ENCODE measurements around the gene HPCA.

The HPCA gene

GRCh38 chr1:32873484-32873883 lies 12.8 kb upstream of the HPCA start:
- Histone ChIP-seq H3K36me3 (ENCODE audit: control insufficient read depth in 1 of 2, insufficient read depth in 2 of 2, low read length in 2 of 2) (no peaks in the 10 kb centered on the region), H3K9me3 (ENCODE audit: control insufficient read depth in 1 of 2, low read length in 2 of 2) (no peaks in the 10 kb centered on the region), H3K27ac (ENCODE audit: low read length) (no peak overlapping the region), H3K4me1 (ENCODE audit: control insufficient read depth in 1 of 2, insufficient read depth in 2 of 2, low read length in 2 of 2) (peaks cover 0 to 25% of the 10 kb centered on the region in 2 donors), H3K27me3 (ENCODE audit: low read depth, low read length) (peaks cover 10% of the 10 kb centered on the region), H3K4me3 (ENCODE audit: low read depth in 1 of 2, low read length in 2 of 2) (no peak overlapping the region)

DNA sequence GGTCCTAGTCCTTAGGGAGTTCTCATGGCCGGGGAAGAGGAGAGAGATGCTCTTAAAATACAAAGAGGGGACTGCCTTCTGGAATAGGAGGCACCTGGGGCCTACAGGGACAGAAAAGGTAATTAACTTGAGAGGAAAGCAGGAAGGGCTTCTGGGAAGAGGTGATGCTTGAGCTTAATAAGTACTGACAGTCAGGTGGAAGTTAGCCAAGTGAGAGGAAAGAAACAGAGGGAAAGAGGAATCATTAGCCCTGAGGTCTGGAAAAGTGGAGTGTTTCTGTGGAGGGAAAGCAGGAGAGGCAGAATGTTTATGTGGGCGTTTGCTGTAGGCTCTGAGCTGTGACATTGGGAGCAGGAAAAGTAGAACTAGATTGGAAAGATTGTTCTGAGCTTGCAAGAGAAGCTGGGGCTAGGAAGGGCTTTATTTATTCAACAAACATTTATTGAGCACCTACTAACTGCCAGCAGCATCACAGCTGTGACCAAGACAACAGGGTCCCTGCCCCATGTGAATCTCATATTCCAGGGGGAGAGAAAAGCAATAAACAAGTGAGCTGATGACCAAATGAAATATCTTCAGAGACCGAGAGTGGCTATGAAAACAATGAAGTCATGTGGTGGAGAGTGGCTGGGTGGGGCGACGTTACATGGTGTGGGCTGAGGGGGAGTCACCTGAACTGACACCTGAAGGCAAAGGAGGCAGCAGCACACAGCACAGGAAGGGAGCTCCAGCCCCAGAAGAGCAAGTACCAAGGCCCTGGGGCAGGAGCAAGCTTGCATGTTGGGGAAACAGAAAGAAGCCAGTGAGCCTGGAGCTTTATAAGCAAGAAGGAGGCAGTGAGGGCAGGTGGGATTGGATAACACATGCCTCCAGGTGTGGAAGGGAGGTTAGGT lies 11.2 kb upstream of the HPCA start:
- Histone ChIP-seq H3K27me3 (ENCODE audit: low read depth, low read length) (peaks cover 2% of the 10 kb centered on the region), H3K36me3 (ENCODE audit: control insufficient read depth in 1 of 2, insufficient read depth in 2 of 2, low read length in 2 of 2) (no peaks in the 10 kb centered on the region), H3K27ac (ENCODE audit: low read length) (no peak overlapping the region), H3K4me3 (ENCODE audit: low read depth in 1 of 2, low read length in 2 of 2) (no peak overlapping the region), H3K4me1 (ENCODE audit: control insufficient read depth in 1 of 2, insufficient read depth in 2 of 2, low read length in 2 of 2) (peaks cover 0 to 22% of the 10 kb centered on the region in 2 donors), H3K9me3 (ENCODE audit: control insufficient read depth in 1 of 2, low read length in 2 of 2) (no peaks in the 10 kb centered on the region)

GRCh38 chr1:32876341-32877210 lies 9.7 kb upstream of the HPCA start:
- H3K4me1 ChIP-seq (ENCODE audit: control insufficient read depth in 1 of 2, insufficient read depth in 2 of 2, low read length in 2 of 2): peaks cover 0 to 12% of the 10 kb centered on the region in 2 donors
- no peak overlapping the region for H3K27ac ChIP-seq (ENCODE audit: low read length)
- no peaks in the 10 kb centered on the region for H3K27me3 ChIP-seq (ENCODE audit: low read depth, low read length)
- H3K9me3 ChIP-seq (ENCODE audit: control insufficient read depth in 1 of 2, low read length in 2 of 2): no peaks in the 10 kb centered on the region
- no peak overlapping the region for H3K4me3 ChIP-seq (ENCODE audit: low read depth in 1 of 2, low read length in 2 of 2)
- H3K36me3 ChIP-seq (ENCODE audit: control insufficient read depth in 1 of 2, insufficient read depth in 2 of 2, low read length in 2 of 2): no peaks in the 10 kb centered on the region

- no peak overlapping the region for H3K27ac ChIP-seq (ENCODE audit: low read length)
- no peak overlapping the region for H3K4me3 ChIP-seq (ENCODE audit: low read depth in 1 of 2, low read length in 2 of 2)
- no peaks in the 10 kb centered on the region for H3K36me3 ChIP-seq (ENCODE audit: control insufficient read depth in 1 of 2, insufficient read depth in 2 of 2, low read length in 2 of 2)
- peaks cover 0 to 14% of the 10 kb centered on the region in 2 donors for H3K4me1 ChIP-seq (ENCODE audit: control insufficient read depth in 1 of 2, insufficient read depth in 2 of 2, low read length in 2 of 2)
- H3K27me3 ChIP-seq (ENCODE audit: low read depth, low read length): no peaks in the 10 kb centered on the region
- no peaks in the 10 kb centered on the region for H3K9me3 ChIP-seq (ENCODE audit: control insufficient read depth in 1 of 2, low read length in 2 of 2)
Observed at GRCh38 chr1:32877211-32878110, 8.8 kb upstream of the HPCA start.

DNA sequence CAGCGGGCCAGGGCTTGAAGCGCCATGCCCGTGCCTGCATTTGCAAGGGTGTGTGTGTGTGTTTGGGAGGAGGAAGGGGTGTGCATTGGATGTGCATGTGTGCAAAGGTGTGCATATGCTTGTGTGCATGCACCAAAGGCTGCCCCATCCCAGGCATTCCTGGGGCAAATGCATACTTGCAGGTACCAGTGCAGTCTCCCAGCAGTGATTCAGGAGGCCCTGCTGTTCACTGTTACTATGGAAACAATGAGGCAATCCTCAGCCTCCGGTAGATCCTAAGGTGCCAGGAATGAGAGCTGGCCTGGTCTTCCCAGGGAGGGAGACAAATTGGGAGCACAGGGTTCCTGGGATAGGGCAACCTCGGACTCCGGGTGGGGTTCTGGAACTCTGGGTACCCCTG lies 8.1 kb upstream of the HPCA start:
- H3K27ac ChIP-seq (ENCODE audit: low read length): no peak overlapping the region
- no peak overlapping the region for H3K4me3 ChIP-seq (ENCODE audit: low read depth in 1 of 2, low read length in 2 of 2)
- peaks cover 0 to 11% of the 10 kb centered on the region in 2 donors for H3K4me1 ChIP-seq (ENCODE audit: control insufficient read depth in 1 of 2, insufficient read depth in 2 of 2, low read length in 2 of 2)
- no peaks in the 10 kb centered on the region for H3K9me3 ChIP-seq (ENCODE audit: control insufficient read depth in 1 of 2, low read length in 2 of 2)
- H3K27me3 ChIP-seq (ENCODE audit: low read depth, low read length): no peaks in the 10 kb centered on the region
- H3K36me3 ChIP-seq (ENCODE audit: control insufficient read depth in 1 of 2, insufficient read depth in 2 of 2, low read length in 2 of 2): no peaks in the 10 kb centered on the region

- Histone ChIP-seq H3K4me1 (ENCODE audit: control insufficient read depth in 1 of 2, insufficient read depth in 2 of 2, low read length in 2 of 2) (peaks cover 0 to 11% of the 10 kb centered on the region in 2 donors), H3K27ac (ENCODE audit: low read length) (no peak overlapping the region), H3K4me3 (ENCODE audit: low read depth in 1 of 2, low read length in 2 of 2) (no peak overlapping the region), H3K27me3 (ENCODE audit: low read depth, low read length) (no peaks in the 10 kb centered on the region), H3K36me3 (ENCODE audit: control insufficient read depth in 1 of 2, insufficient read depth in 2 of 2, low read length in 2 of 2) (no peaks in the 10 kb centered on the region), H3K9me3 (ENCODE audit: control insufficient read depth in 1 of 2, low read length in 2 of 2) (no peaks in the 10 kb centered on the region)
Observed at GRCh38 chr1:32878637-32879041, 7.7 kb upstream of the HPCA start.

DNA sequence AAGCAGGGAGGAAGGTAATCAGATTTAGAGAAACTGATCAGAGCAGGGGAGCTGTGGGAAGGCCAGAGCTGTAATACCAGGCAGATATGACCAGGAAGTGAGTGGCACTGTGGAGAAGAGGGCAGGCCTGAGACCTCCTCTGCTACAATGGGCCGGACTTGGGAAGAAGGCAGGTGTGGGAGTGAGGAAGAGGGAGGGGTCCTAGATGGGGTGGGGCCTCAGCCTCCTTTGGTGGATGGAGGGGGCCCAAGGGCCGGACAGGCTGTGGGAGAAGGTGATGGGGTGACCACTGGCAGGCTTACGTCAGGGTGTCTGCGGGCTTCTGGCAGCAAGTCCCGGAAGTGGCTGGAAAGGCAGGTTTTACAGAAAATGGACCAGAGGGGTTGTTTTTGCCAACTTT lies 5.0 kb upstream of the HPCA start:
- Histone ChIP-seq H3K4me1 (ENCODE audit: control insufficient read depth in 1 of 2, insufficient read depth in 2 of 2, low read length in 2 of 2) (peaks cover 0 to 17% of the 10 kb centered on the region in 2 donors), H3K9me3 (ENCODE audit: control insufficient read depth in 1 of 2, low read length in 2 of 2) (no peaks in the 10 kb centered on the region), H3K27ac (ENCODE audit: low read length) (no peak overlapping the region), H3K4me3 (ENCODE audit: low read depth in 1 of 2, low read length in 2 of 2) (no peak overlapping the region), H3K36me3 (ENCODE audit: control insufficient read depth in 1 of 2, insufficient read depth in 2 of 2, low read length in 2 of 2) (no peaks in the 10 kb centered on the region), H3K27me3 (ENCODE audit: low read depth, low read length) (peaks cover 10% of the 10 kb centered on the region)

DNA sequence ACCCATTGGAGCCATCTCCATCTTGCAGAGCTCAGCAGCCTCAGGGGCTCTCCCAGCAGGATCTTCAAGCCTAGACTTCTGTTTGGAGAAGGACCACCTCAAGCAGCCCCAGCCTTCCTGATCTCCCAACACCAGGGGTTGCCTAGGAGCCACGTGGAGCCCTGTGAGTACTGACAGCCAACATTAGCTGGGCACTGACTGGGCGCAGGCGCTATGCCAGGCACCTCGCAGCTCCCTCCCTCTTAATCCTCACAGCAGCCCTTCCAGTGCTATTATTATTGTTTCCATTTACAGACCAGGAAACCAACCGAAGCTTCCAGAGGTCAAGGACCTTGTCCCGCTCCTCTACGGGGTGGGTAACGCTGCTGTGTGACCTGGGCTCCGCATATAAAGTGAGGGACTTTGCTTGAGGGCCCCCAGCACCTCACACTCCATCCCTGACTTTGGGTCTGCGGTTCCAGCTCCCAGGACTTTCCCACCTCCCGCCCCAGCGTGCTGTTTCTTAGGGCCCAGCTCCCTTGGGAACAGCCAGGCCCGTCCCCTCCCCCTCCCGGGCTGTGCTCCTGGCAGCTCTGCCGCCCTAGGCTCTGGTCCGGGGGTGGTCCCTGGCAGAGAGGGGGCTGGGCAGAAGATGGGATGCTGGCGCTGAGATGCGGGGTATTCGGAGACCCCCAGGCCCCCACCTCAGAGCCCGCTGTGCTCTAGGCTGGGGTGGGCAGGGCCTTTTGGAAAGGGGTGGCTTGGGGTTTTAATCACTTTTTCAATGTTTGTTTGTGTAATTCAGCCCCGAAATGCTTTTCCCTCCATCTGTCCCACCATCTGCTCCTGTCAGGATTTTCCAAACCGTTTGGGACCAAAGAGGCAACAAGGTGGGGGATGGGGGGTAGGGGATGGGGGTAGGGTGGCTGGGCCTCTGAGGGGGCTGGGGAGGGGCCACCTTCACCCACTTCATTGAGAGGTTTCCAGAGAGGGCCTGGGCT lies 4.1 kb upstream of the HPCA start:
- Histone ChIP-seq H3K27me3 (ENCODE audit: low read depth, low read length) (peaks cover 15% of the 10 kb centered on the region), H3K27ac (ENCODE audit: low read length) (no peak overlapping the region), H3K4me3 (ENCODE audit: low read depth in 1 of 2, low read length in 2 of 2) (no peak overlapping the region)

GRCh38 chr1:32883338-32884031 lies 2.8 kb upstream of the HPCA start:
- Histone ChIP-seq H3K36me3 (ENCODE audit: control insufficient read depth in 1 of 2, insufficient read depth in 2 of 2, low read length in 2 of 2) (no peaks in the 10 kb centered on the region), H3K27me3 (ENCODE audit: low read depth, low read length) (peaks cover 28% of the 10 kb centered on the region), H3K4me1 (ENCODE audit: control insufficient read depth in 1 of 2, insufficient read depth in 2 of 2, low read length in 2 of 2) (peaks cover 0 to 15% of the 10 kb centered on the region in 2 donors), H3K4me3 (ENCODE audit: low read depth in 1 of 2, low read length in 2 of 2) (no peak overlapping the region), H3K27ac (ENCODE audit: low read length) (no peak overlapping the region), H3K9me3 (ENCODE audit: control insufficient read depth in 1 of 2, low read length in 2 of 2) (no peaks in the 10 kb centered on the region)

More for the DNA sequence above, 4.1 kb upstream of the HPCA start:
- no peaks in the 10 kb centered on the region for H3K9me3 ChIP-seq (ENCODE audit: control insufficient read depth in 1 of 2, low read length in 2 of 2)
- H3K4me1 ChIP-seq (ENCODE audit: control insufficient read depth in 1 of 2, insufficient read depth in 2 of 2, low read length in 2 of 2): peaks cover 0 to 21% of the 10 kb centered on the region in 2 donors
- no peaks in the 10 kb centered on the region for H3K36me3 ChIP-seq (ENCODE audit: control insufficient read depth in 1 of 2, insufficient read depth in 2 of 2, low read length in 2 of 2)

- H3K4me1 ChIP-seq (ENCODE audit: control insufficient read depth in 1 of 2, insufficient read depth in 2 of 2, low read length in 2 of 2): peaks cover 0 to 15% of the 10 kb centered on the region in 2 donors
- H3K27ac ChIP-seq (ENCODE audit: low read length): no peak overlapping the region
- no peak overlapping the region for H3K4me3 ChIP-seq (ENCODE audit: low read depth in 1 of 2, low read length in 2 of 2)
- H3K27me3 ChIP-seq (ENCODE audit: low read depth, low read length): peaks cover 28% of the 10 kb centered on the region
- H3K36me3 ChIP-seq (ENCODE audit: control insufficient read depth in 1 of 2, insufficient read depth in 2 of 2, low read length in 2 of 2): no peaks in the 10 kb centered on the region
- H3K9me3 ChIP-seq (ENCODE audit: control insufficient read depth in 1 of 2, low read length in 2 of 2): no peaks in the 10 kb centered on the region
Observed at GRCh38 chr1:32884032-32884372, 2.3 kb upstream of the HPCA start.

Data from muscle layer of duodenum (tissue), 2 donors.